Activated T-cell treated with anti-CD3 and anti-CD28 coated beads, Interleukin-2, amount 50 U/mL, for 72 hours (primary cell): Measurements from ENCODE around the gene SAMD8. TPM values are rescaled to one million over a fixed set of nuclear protein-coding genes. Genes with fewer than 3 reads are reported as not detected.

ENCODE experiments used
- ATAC-seq, 2 donors: fragments of 150-1000 bp; cut with Tn5 transposase; replicated peaks in 1 of 2; 2 replicates each; pipeline ENCODE4 v1.10.0; 2021; ENCODE audit warnings: moderate library complexity in 2 of 2, mild to moderate bottlenecking in 1 of 2
- DNase-seq, 2 donors: peaks; one replicate each; pipeline ENCODE4 v3.0.0; 2021 to 2022; ENCODE audit warnings: mixed read lengths in 1 of 2
- H3K27ac Mint-ChIP-seq: one replicate; pipeline ENCODE4 v1.8.0; 2022; ENCODE audit warnings: mild to moderate bottlenecking, moderate library complexity, mixed read lengths
- H3K27me3 Mint-ChIP-seq: one replicate; pipeline ENCODE4 v1.8.0; 2022; ENCODE audit warnings: low read depth, mixed read lengths
- H3K36me3 Mint-ChIP-seq, 2 donors: one replicate each; pipeline ENCODE4 v1.8.0; 2022; ENCODE audit warnings: mixed read lengths in 2 of 2, mild to moderate bottlenecking in 1 of 2; ENCODE audit not compliant: insufficient read depth in 2 of 2
- H3K4me1 Mint-ChIP-seq: one replicate; pipeline ENCODE4 v1.8.0; 2022; ENCODE audit warnings: low read depth, mixed read lengths
- H3K4me3 Mint-ChIP-seq, 2 donors: one replicate each; pipeline ENCODE4 v1.8.0; 2022; ENCODE audit warnings: mild to moderate bottlenecking in 2 of 2, mixed read lengths in 2 of 2, moderate library complexity in 2 of 2
- H3K9me3 Mint-ChIP-seq, 2 donors: one replicate each; pipeline ENCODE4 v1.8.0; 2022; ENCODE audit warnings: mixed read lengths in 2 of 2
- total RNA-seq, 2 donors: library from RNA; stranded (reverse); gene quantifications; one replicate each; pipeline ENCODE4 v1.2.3, GENCODE V29; 2022

The SAMD8 gene
- total RNA-seq, 2 donors from 2014 or later = 24.3 to 28.6 TPM

DNA sequence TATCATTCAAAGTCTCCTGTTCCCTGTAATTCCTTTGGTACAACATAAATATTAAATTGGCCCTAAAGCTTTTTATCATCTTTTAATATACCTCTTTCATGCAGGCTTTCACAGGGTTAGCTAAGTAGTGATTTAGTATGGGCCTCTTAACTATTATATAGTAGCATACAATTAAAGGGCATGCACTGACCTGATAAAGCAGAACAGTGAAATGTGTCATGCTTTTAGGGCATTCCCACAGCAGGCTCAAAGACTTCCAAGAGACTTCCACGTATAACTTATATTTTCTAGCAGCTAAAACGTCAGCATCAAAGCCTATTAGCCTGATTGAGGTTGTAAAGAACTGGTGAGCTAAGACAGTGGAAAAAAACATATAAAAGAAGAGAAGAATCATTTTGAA is 35.3 kb downstream of the SAMD8 start:
- peaks cover 0 to 4% of the 10 kb centered on the region in 2 donors for H3K36me3 Mint-ChIP-seq
- DNase-seq (no peak), ATAC-seq (no peak)
- H3K27ac Mint-ChIP-seq = no peak overlapping the region
- H3K4me1 Mint-ChIP-seq = peaks cover 34% of the 10 kb centered on the region
- no peaks in the 10 kb centered on the region for H3K9me3 Mint-ChIP-seq
- H3K4me3 Mint-ChIP-seq = no peak overlapping the region
- no peaks in the 10 kb centered on the region for H3K27me3 Mint-ChIP-seq

GRCh38 chr10:75150656-75151055 is 39.2 kb downstream of the SAMD8 start:
- no peaks in the 10 kb centered on the region for H3K27me3 Mint-ChIP-seq

DNA sequence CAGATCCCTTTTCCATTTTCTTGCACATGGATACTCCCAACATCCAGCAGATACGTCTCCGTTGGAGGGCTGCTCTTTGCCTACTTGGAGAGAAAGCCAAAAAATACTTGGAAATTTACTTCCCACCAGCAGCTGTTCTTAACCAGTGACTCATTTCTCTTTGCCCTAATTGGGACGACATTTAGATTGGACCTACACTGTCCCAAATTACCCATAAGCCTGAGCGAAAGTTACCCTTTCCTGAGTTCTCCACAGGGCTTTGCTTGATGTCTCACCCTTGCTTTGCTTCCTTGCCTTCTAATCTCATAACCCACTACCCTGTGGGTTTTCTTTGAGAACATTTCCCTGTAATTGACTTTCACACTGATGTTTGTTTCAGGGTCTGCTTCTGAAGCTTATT is 48.1 kb downstream of the SAMD8 start:
- peaks cover 9% of the 10 kb centered on the region for H3K4me1 Mint-ChIP-seq
- peak overlapping the region; percentile 69 for H3K27ac Mint-ChIP-seq
- H3K36me3 Mint-ChIP-seq = peaks cover 0 to 6% of the 10 kb centered on the region in 2 donors
- DNase-seq = no peak
- ATAC-seq = no peak
- no peaks in the 10 kb centered on the region for H3K9me3 Mint-ChIP-seq
- H3K27me3 Mint-ChIP-seq = no peaks in the 10 kb centered on the region
- no peak overlapping the region for H3K4me3 Mint-ChIP-seq

More at GRCh38 chr10:75150656-75151055, 39.2 kb downstream of the SAMD8 start:
- Mint-ChIP-seq H3K9me3 (no peaks in the 10 kb centered on the region), H3K27ac (no peak overlapping the region), H3K4me3 (no peak overlapping the region), H3K36me3 (peaks cover 0 to 8% of the 10 kb centered on the region in 2 donors), H3K4me1 (peaks cover 22% of the 10 kb centered on the region)
- ATAC-seq (no peak), DNase-seq (no peak)

GRCh38 chr10:75165684-75166622 is 54.5 kb downstream of the SAMD8 start:
- peak; percentile 82 to 91 for ATAC-seq
- H3K4me1 Mint-ChIP-seq = peaks cover 40% of the 10 kb centered on the region
- DNase-seq = peak; percentile 14 to 25
- H3K36me3 Mint-ChIP-seq = peaks cover 4 to 18% of the 10 kb centered on the region in 2 donors
- no peaks in the 10 kb centered on the region for H3K27me3 Mint-ChIP-seq
- peak overlapping the region; percentile 65 to 67 for H3K4me3 Mint-ChIP-seq
- H3K9me3 Mint-ChIP-seq = no peaks in the 10 kb centered on the region
- H3K27ac Mint-ChIP-seq = peak overlapping the region; percentile 83

DNA sequence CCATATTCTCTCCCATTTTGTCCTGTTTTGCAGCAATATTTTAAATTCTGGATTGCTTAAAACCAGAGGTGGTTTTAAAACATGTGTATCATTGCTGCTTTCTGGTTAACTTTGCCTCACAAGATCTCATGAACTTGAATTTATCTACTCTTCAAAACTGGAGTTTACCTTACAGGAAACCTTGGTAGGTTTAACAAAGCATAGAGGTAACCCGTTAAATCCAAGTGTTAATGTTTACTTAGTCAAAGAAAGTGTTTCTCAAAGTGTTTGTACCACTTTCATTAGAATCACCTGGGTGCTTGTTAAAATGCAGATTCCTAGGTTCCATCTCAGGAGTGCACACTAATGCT is 55.1 kb downstream of the SAMD8 start:
- H3K36me3 Mint-ChIP-seq = peaks cover 4 to 16% of the 10 kb centered on the region in 2 donors
- peak overlapping the region; percentile 65 for H3K4me3 Mint-ChIP-seq
- ATAC-seq (no peak), DNase-seq (no peak)
- no peaks in the 10 kb centered on the region for H3K27me3 Mint-ChIP-seq
- H3K9me3 Mint-ChIP-seq = no peaks in the 10 kb centered on the region
- H3K27ac Mint-ChIP-seq = peak overlapping the region; percentile 83
- peaks cover 40% of the 10 kb centered on the region for H3K4me1 Mint-ChIP-seq

DNA sequence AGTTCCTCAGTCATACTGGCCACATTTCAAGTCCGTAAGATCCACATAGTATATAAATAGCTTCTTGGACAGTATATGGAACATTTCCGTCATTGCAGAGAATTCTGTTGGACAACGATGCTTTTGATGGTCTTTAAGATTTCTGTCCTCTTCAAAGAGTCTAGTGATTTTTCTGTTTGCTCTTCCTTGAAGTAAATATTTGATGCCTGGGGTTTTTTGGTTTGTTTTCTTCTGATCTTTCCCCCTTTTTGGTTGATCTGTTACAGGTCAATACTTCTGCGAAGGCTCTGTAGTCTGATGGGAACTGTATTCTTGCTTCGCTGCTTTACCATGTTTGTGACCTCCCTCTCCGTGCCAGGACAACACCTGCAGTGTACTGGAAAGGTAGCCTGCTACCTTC is 56.8 kb downstream of the SAMD8 start:
- Mint-ChIP-seq H3K4me3 (no peak overlapping the region), H3K4me1 (peaks cover 40% of the 10 kb centered on the region), H3K36me3 (peaks cover 4 to 19% of the 10 kb centered on the region in 2 donors), H3K27me3 (no peaks in the 10 kb centered on the region), H3K27ac (peak overlapping the region; percentile 79), H3K9me3 (no peaks in the 10 kb centered on the region)
- ATAC-seq (no peak), DNase-seq (no peak)

DNA sequence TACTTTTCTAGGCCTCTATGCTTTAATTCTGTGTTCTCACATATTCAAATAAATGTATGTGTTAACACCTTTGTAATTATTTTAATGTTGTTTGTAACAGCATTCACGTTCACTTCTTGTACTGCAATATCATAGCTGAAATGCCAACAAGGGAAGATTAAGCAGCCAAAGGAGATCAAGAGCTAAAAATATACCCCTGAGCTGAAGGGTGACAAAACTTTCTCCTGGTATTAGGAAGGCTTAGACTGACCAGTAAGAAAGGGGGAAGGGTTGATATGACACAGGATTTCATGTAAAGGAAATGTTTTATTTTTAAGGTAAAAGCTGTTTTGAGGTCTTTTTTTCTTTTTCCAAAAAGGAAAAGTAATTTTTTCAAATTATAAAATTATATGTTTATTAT is 58.8 kb downstream of the SAMD8 start:
- H3K36me3 Mint-ChIP-seq = peaks cover 4 to 13% of the 10 kb centered on the region in 2 donors
- DNase-seq (no peak), ATAC-seq (no peak)
- no peaks in the 10 kb centered on the region for H3K9me3 Mint-ChIP-seq
- no peaks in the 10 kb centered on the region for H3K27me3 Mint-ChIP-seq
- H3K4me3 Mint-ChIP-seq = no peak overlapping the region
- peaks cover 35% of the 10 kb centered on the region for H3K4me1 Mint-ChIP-seq
- no peak overlapping the region for H3K27ac Mint-ChIP-seq

- H3K27me3 Mint-ChIP-seq = no peaks in the 10 kb centered on the region
- DNase-seq = no peak
- H3K4me1 Mint-ChIP-seq = peaks cover 10% of the 10 kb centered on the region
- no peak for ATAC-seq
- peaks cover 0 to 12% of the 10 kb centered on the region in 2 donors for H3K36me3 Mint-ChIP-seq
- H3K9me3 Mint-ChIP-seq = no peaks in the 10 kb centered on the region
- no peak overlapping the region for H3K27ac Mint-ChIP-seq
- H3K4me3 Mint-ChIP-seq = no peak overlapping the region
Observed at GRCh38 chr10:75175046-75175445, 63.6 kb downstream of the SAMD8 start.

- Mint-ChIP-seq H3K27ac (no peak overlapping the region), H3K9me3 (no peaks in the 10 kb centered on the region), H3K4me1 (peaks cover 20% of the 10 kb centered on the region), H3K36me3 (peaks cover 0 to 12% of the 10 kb centered on the region in 2 donors), H3K27me3 (no peaks in the 10 kb centered on the region), H3K4me3 (no peak overlapping the region)
- DNase-seq (no peak), ATAC-seq (no peak)
Observed at GRCh38 chr10:75176046-75176445, 64.6 kb downstream of the SAMD8 start.

DNA sequence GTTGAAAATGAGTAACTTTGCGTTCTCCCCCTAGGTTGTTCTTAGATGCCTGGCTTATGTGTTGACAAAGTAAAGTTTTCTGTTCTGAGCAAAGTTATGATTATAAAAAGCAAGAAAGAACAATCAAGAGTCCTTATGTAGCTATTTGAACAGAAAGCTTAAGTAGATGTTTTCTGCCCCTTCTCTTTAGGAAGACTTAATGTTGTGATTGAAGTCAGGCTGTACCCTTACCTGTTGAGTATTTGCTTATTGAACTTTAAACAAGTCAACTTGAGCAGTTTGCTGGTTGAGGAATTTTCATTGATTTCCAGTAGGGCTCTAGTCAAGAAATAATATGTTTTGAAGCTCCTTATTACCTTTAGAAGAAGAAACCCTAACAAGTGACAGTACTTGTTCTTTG is 65.3 kb downstream of the SAMD8 start:
- Mint-ChIP-seq H3K4me3 (no peak overlapping the region), H3K27me3 (no peaks in the 10 kb centered on the region), H3K9me3 (no peaks in the 10 kb centered on the region), H3K36me3 (peaks cover 0 to 12% of the 10 kb centered on the region in 2 donors), H3K27ac (no peak overlapping the region), H3K4me1 (peaks cover 26% of the 10 kb centered on the region)
- no peak for DNase-seq
- no peak for ATAC-seq

DNA sequence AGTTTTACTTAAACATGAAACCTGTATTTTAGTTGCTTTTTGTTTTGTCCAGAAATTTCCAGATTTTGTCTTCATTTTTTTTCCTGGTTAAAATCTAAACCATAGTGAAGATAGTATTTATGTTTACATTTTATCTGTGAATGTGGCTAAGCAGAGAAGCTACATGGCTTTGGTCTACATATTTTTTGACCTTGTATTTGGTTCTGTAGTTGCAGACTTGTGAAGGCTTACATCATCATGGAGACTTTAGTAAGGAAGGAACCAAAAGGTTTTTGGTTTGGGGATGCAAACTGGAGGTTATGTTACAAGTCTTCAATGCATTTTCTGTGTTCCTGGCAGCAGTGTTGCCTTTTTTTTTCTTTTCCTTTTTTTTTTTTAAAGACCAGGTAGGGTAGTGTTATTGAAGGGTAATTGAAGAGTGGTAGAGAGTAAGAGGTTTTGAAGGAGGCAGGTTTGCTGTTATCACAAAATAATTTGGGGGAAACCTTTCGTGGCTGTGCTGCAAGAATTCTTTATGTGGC is 68.3 kb downstream of the SAMD8 start:
- no peaks in the 10 kb centered on the region for H3K27me3 Mint-ChIP-seq
- ATAC-seq (no peak), DNase-seq (no peak)
- peaks cover 26% of the 10 kb centered on the region for H3K4me1 Mint-ChIP-seq
- H3K4me3 Mint-ChIP-seq = peak overlapping the region; percentile 40 to 61
- peak overlapping the region; percentile 83 for H3K27ac Mint-ChIP-seq
- no peaks in the 10 kb centered on the region for H3K9me3 Mint-ChIP-seq
- H3K36me3 Mint-ChIP-seq = peaks cover 0 to 11% of the 10 kb centered on the region in 2 donors

GRCh38 chr10:75180592-75180991 is 69.1 kb downstream of the SAMD8 start:
- peaks cover 29% of the 10 kb centered on the region for H3K4me1 Mint-ChIP-seq
- no peaks in the 10 kb centered on the region for H3K27me3 Mint-ChIP-seq
- no peak overlapping the region for H3K27ac Mint-ChIP-seq
- ATAC-seq = peak in 1 of 2 donors; percentile 64
- no peaks in the 10 kb centered on the region for H3K9me3 Mint-ChIP-seq
- peaks cover 0 to 11% of the 10 kb centered on the region in 2 donors for H3K36me3 Mint-ChIP-seq
- peak overlapping the region in 1 of 2 donors; percentile 27 for H3K4me3 Mint-ChIP-seq
- no peak for DNase-seq

- H3K9me3 Mint-ChIP-seq = no peaks in the 10 kb centered on the region
- peaks cover 34% of the 10 kb centered on the region for H3K4me1 Mint-ChIP-seq
- peaks cover 0 to 8% of the 10 kb centered on the region in 2 donors for H3K36me3 Mint-ChIP-seq
- no peaks in the 10 kb centered on the region for H3K27me3 Mint-ChIP-seq
- ATAC-seq = peak; percentile 56 to 72
- no peak overlapping the region for H3K27ac Mint-ChIP-seq
- no peak for DNase-seq
- H3K4me3 Mint-ChIP-seq = peak overlapping the region in 1 of 2 donors; percentile 27
Observed at GRCh38 chr10:75181073-75181472, 69.6 kb downstream of the SAMD8 start.
